ENCODE results near the gene PHF21A.

DNA sequence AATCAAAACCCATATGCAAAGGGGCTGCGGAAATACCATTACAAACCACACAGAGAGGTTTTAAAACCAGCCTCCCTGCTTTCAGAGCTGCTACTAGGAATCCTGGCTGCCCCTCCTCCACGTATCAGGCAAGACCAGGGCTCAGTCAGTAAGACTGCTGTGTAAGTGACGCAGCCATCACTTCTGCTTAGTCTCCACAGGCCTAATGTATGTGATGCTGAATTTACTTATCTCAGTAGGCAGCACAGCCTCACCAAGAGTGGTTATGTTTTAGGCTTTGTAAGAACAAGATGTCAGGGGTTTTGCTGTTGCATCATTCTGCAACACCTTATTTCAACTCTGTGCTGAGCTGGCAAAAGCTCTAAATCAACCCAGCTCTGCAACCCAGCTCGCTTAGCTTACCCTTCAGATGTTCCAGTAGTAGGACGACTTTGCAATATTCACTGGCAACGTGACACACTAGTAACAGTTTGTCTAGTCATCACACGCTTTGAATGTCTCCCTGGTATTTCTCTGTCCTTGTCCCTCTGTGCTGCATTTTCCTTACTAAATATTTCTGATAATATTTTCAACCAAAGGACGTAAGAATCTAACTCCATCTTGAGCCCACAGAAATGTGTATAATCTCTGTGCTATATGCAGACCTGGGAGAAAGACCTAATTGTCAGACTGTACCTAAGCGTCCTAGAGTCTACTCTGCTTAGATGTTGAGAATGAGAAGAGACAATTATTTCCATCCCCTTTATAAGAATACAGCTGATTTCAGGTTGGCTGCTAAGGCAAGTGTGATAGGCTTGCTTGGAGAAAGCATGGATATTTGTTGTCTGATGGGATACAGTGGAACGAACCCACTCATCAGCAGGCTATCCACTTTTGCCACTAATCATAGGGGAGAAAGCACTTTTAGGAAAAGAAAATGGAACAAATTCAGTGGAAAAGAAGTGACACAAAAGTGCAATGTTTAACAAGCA, 126.6 kb downstream of the PHF21A start:
- TF ChIP-seq EZH2 (IDR thresholded peaks at IDR 0.05; ENCODE audit: borderline replicate concordance, low read length) = no peak
- TF ChIP-seq, protein P1, sequence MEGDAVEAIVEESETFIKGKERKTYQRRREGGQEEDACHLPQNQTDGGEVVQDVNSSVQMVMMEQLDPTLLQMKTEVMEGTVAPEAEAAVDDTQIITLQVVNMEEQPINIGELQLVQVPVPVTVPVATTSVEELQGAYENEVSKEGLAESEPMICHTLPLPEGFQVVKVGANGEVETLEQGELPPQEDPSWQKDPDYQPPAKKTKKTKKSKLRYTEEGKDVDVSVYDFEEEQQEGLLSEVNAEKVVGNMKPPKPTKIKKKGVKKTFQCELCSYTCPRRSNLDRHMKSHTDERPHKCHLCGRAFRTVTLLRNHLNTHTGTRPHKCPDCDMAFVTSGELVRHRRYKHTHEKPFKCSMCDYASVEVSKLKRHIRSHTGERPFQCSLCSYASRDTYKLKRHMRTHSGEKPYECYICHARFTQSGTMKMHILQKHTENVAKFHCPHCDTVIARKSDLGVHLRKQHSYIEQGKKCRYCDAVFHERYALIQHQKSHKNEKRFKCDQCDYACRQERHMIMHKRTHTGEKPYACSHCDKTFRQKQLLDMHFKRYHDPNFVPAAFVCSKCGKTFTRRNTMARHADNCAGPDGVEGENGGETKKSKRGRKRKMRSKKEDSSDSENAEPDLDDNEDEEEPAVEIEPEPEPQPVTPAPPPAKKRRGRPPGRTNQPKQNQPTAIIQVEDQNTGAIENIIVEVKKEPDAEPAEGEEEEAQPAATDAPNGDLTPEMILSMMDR (IDR thresholded peaks at IDR 0.05; ENCODE audit: low read length) = no peak

All from OCI-LY1 (cell line).